Measurements from ENCODE around the gene GARIN3.

The GARIN3 gene

DNA sequence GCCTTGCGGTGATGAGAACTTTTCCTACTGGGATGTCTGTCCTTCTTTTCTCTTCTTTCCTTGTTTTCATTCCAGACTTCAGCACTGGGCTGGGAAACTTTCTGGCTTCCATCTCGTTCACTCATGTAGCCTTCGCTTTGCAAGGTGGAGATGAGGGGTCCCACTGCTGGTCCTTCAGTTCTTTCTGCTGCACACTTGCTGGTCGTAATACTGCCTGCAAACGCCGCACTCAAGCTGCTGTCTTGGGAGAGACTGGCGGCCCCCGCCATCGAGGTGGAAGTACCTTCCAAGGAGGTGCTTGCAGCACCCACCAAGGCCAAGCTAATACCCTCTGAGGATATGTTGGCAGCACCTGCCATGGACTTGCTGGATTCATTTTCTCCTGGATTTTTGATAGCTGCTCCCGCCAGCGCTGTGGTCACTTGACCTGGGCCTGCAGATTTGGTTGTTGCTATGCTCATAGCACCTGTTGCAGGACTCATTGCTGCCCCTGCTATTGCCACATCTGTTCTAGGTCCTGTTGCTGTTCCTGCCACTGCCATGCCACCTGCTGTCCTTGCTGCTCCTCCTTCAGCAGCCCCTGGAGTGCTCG is 3.0 kb downstream of the GARIN3 start:
- DNase-seq (ENCODE audit: low read depth, low spot score) = no peak
- H3K4me3 ChIP-seq = no peak overlapping the region
- no peaks in the 10 kb centered on the region for H3K36me3 ChIP-seq (ENCODE audit: insufficient read depth, low read length)
- TF ChIP-seq FOXP2 (optimal IDR thresholded peaks at IDR 0.05; ENCODE audit: control extremely low read depth, extremely low read length, insufficient read depth) (no peak), EZH2 (IDR thresholded peaks at IDR 0.05) (no peak), POLR2AphosphoS5 (IDR thresholded peaks at IDR 0.05; ENCODE audit: borderline replicate concordance, low read depth, low read length) (no peak)
- H3K9ac ChIP-seq (ENCODE audit: insufficient read length) = no peak overlapping the region
- H3K27ac ChIP-seq = no peak overlapping the region
- H3K9me3 ChIP-seq (ENCODE audit: low read depth, low read length) = no peaks in the 10 kb centered on the region

DNA sequence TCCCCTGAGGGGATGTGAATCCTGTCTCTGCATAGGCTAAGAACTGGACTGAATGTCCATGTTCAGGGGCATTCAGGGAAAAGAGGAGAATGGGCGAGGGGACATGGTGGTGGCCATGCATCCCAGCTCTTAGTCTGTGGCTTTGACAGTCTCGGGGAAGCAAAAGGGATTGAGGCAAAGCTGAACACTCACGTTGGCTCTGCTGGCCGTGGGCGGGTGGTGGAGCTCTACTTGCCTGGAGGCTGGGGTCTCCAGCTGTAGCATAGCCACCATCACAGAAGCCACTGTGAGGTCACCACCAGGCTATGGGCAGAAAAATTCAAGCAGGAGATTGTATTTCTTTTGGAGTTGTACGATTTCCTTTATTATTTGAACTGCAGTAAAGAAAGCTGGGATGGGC is 4.1 kb downstream of the GARIN3 start:
- H3K9me3 ChIP-seq (ENCODE audit: low read depth, low read length) = no peaks in the 10 kb centered on the region
- no peak overlapping the region for H3K4me3 ChIP-seq
- no peak for DNase-seq (ENCODE audit: low read depth, low spot score)
- no peaks in the 10 kb centered on the region for H3K36me3 ChIP-seq (ENCODE audit: insufficient read depth, low read length)
- TF ChIP-seq FOXP2 (optimal IDR thresholded peaks at IDR 0.05; ENCODE audit: control extremely low read depth, extremely low read length, insufficient read depth) = no peak
- TF ChIP-seq POLR2AphosphoS5 (IDR thresholded peaks at IDR 0.05; ENCODE audit: borderline replicate concordance, low read depth, low read length) = no peak
- no peak for TF ChIP-seq EZH2 (IDR thresholded peaks at IDR 0.05)
- no peak overlapping the region for H3K9ac ChIP-seq (ENCODE audit: insufficient read length)
- H3K27ac ChIP-seq = no peak overlapping the region

- H3K4me3 ChIP-seq = no peak overlapping the region
- H3K36me3 ChIP-seq (ENCODE audit: insufficient read depth, low read length) = no peaks in the 10 kb centered on the region
- no peak overlapping the region for H3K27ac ChIP-seq
- DNase-seq (ENCODE audit: low read depth, low spot score) = no peak
- H3K9ac ChIP-seq (ENCODE audit: insufficient read length) = no peak overlapping the region
- no peaks in the 10 kb centered on the region for H3K9me3 ChIP-seq (ENCODE audit: low read depth, low read length)
- TF ChIP-seq POLR2AphosphoS5 (IDR thresholded peaks at IDR 0.05; ENCODE audit: borderline replicate concordance, low read depth, low read length) (no peak), EZH2 (IDR thresholded peaks at IDR 0.05) (no peak), FOXP2 (optimal IDR thresholded peaks at IDR 0.05; ENCODE audit: control extremely low read depth, extremely low read length, insufficient read depth) (no peak)
Measured at GRCh38 chr5:157160001-157160400, 6.1 kb downstream of the GARIN3 start.

GRCh38 chr5:157159209-157159751 is 6.8 kb downstream of the GARIN3 start:
- no peak overlapping the region for H3K9ac ChIP-seq (ENCODE audit: insufficient read length)
- TF ChIP-seq EZH2 (IDR thresholded peaks at IDR 0.05) (no peak), POLR2AphosphoS5 (IDR thresholded peaks at IDR 0.05; ENCODE audit: borderline replicate concordance, low read depth, low read length) (no peak), FOXP2 (optimal IDR thresholded peaks at IDR 0.05; ENCODE audit: control extremely low read depth, extremely low read length, insufficient read depth) (no peak)
- no peak overlapping the region for H3K27ac ChIP-seq
- H3K36me3 ChIP-seq (ENCODE audit: insufficient read depth, low read length) = no peaks in the 10 kb centered on the region
- no peak for DNase-seq (ENCODE audit: low read depth, low spot score)
- no peaks in the 10 kb centered on the region for H3K9me3 ChIP-seq (ENCODE audit: low read depth, low read length)
- no peak overlapping the region for H3K4me3 ChIP-seq

- Histone ChIP-seq H3K9ac (ENCODE audit: insufficient read length) (no peak overlapping the region), H3K27ac (no peak overlapping the region), H3K9me3 (ENCODE audit: low read depth, low read length) (no peaks in the 10 kb centered on the region), H3K36me3 (ENCODE audit: insufficient read depth, low read length) (no peaks in the 10 kb centered on the region), H3K4me3 (no peak overlapping the region)
- no peak for DNase-seq (ENCODE audit: low read depth, low spot score)
- no peak for TF ChIP-seq FOXP2 (optimal IDR thresholded peaks at IDR 0.05; ENCODE audit: control extremely low read depth, extremely low read length, insufficient read depth)
- TF ChIP-seq EZH2 (IDR thresholded peaks at IDR 0.05) = no peak
- TF ChIP-seq POLR2AphosphoS5 (IDR thresholded peaks at IDR 0.05; ENCODE audit: borderline replicate concordance, low read depth, low read length) = no peak
Measured at GRCh38 chr5:157157293-157157891, 8.7 kb downstream of the GARIN3 start.

DNA sequence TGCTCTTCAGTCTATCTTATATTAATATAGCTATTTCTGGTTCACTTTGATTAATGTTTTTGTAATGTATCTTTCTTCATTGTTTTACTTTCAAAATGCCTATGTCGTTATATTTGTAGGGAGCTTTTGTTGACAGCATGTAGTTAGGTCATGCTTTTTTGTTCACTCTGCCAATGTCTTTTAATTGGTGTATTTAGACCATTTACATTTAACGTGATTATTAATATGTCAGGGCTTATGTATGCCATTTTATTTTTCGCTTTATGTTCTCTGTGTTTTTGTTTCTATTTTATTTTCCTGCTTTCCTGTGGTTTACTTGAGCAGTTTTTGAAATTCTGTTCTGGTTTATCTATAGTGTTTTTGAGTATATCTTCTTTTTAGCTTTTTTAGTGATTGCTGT is 10.8 kb downstream of the GARIN3 start:
- Histone ChIP-seq H3K9ac (ENCODE audit: insufficient read length) (no peak overlapping the region), H3K36me3 (ENCODE audit: insufficient read depth, low read length) (no peaks in the 10 kb centered on the region), H3K27ac (no peak overlapping the region), H3K4me3 (no peak overlapping the region), H3K9me3 (ENCODE audit: low read depth, low read length) (no peaks in the 10 kb centered on the region)
- no peak for DNase-seq (ENCODE audit: low read depth, low spot score)
- TF ChIP-seq EZH2 (IDR thresholded peaks at IDR 0.05) = no peak
- no peak for TF ChIP-seq FOXP2 (optimal IDR thresholded peaks at IDR 0.05; ENCODE audit: control extremely low read depth, extremely low read length, insufficient read depth)
- TF ChIP-seq POLR2AphosphoS5 (IDR thresholded peaks at IDR 0.05; ENCODE audit: borderline replicate concordance, low read depth, low read length) = no peak

DNA sequence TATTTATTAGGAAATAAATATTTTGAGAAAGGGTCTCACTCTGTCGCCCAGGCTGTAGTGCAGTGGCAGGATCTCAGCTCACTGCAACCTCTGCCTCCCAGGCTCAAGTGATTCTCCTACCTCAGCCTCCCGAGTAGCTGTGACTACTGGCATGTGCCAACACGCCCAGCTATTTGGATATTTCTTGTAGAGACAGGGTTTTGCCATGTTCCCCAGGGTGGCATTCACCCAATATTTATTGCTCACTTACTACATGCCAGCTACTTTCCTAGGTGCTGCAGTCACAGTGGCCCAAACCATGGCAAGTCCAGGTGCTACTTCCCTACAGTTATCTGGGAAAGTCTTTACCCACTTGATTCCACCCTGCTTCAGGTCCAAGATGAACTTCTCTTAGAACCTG is 15.1 kb downstream of the GARIN3 start:
- TF ChIP-seq FOXP2 (optimal IDR thresholded peaks at IDR 0.05; ENCODE audit: control extremely low read depth, extremely low read length, insufficient read depth) = no peak
- no peak for TF ChIP-seq POLR2AphosphoS5 (IDR thresholded peaks at IDR 0.05; ENCODE audit: borderline replicate concordance, low read depth, low read length)
- TF ChIP-seq EZH2 (IDR thresholded peaks at IDR 0.05) = no peak
- Histone ChIP-seq H3K27ac (no peak overlapping the region), H3K4me3 (no peak overlapping the region), H3K36me3 (ENCODE audit: insufficient read depth, low read length) (no peaks in the 10 kb centered on the region), H3K9ac (ENCODE audit: insufficient read length) (no peak overlapping the region), H3K9me3 (ENCODE audit: low read depth, low read length) (no peaks in the 10 kb centered on the region)
- no peak for DNase-seq (ENCODE audit: low read depth, low spot score)

- H3K27ac ChIP-seq = no peak overlapping the region
- H3K4me3 ChIP-seq = no peak overlapping the region
- no peaks in the 10 kb centered on the region for H3K9me3 ChIP-seq (ENCODE audit: low read depth, low read length)
- TF ChIP-seq EZH2 (IDR thresholded peaks at IDR 0.05) = no peak
- no peak for TF ChIP-seq FOXP2 (optimal IDR thresholded peaks at IDR 0.05; ENCODE audit: control extremely low read depth, extremely low read length, insufficient read depth)
- no peak for TF ChIP-seq POLR2AphosphoS5 (IDR thresholded peaks at IDR 0.05; ENCODE audit: borderline replicate concordance, low read depth, low read length)
- no peak for DNase-seq (ENCODE audit: low read depth, low spot score)
- H3K9ac ChIP-seq (ENCODE audit: insufficient read length) = no peak overlapping the region
- H3K36me3 ChIP-seq (ENCODE audit: insufficient read depth, low read length) = no peaks in the 10 kb centered on the region
Measured at GRCh38 chr5:157148734-157149615, 17.1 kb downstream of the GARIN3 start.

Measured in SK-N-MC (cell line).